Adrenal gland (tissue), 12 donors: ENCODE data around the gene VAMP4. TPM values are rescaled to one million over a fixed set of nuclear protein-coding genes. Genes with fewer than 3 reads are reported as not detected.

Experiments used
- DNase-seq, 7 donors: peaks; one replicate each; pipeline ENCODE4 v3.0.0-alpha.2; 2019 to 2020
- H3K27ac ChIP-seq, 5 donors: fragments of 200-600 bp; sonication (generic) in 4 of 5; 1 replicate in 3 of 5; 2 replicates in 2 of 5; pipeline versions ENCODE4 v1.5.1 to v1.8.0; 2016 to 2020; ENCODE audit warnings: mild to moderate bottlenecking in 1 of 5
- H3K27me3 ChIP-seq: fragments of 200-600 bp; 2 replicates; pipeline ENCODE4 v1.8.0; 2021
- H3K36me3 ChIP-seq, 2 donors: fragments of 200-600 bp; replicated peaks in 1 of 2; 1 replicate in 1 of 2; 2 replicates in 1 of 2; pipeline versions ENCODE4 v1.5.1 to v1.8.0; 2018 to 2022
- H3K4me1 ChIP-seq, 2 donors: fragments of 200-600 bp; replicated peaks in 1 of 2; 1 replicate in 1 of 2; 2 replicates in 1 of 2; pipeline versions ENCODE4 v1.5.1 to v1.8.0; 2018 to 2021
- H3K4me3 ChIP-seq, 4 donors: fragments of 200-600 bp; sonication (generic) in 3 of 4; one replicate each; pipeline ENCODE4 v1.5.1; 2016 to 2018
- H3K9me3 ChIP-seq, 3 donors: fragments of 200-600 bp; sonication (generic) in 1 of 3; replicated peaks in 1 of 3; 1 replicate in 2 of 3; 2 replicates in 1 of 3; pipeline versions ENCODE4 v1.5.1 to v1.8.0; 2016 to 2021
- CTCF ChIP-seq, 6 experiments: fragments of 450-650 bp in 4 of 6; fragments of 200-600 bp in 2 of 6; sonication (generic) in 1 of 6; IDR thresholded peaks; 1 replicate in 5 of 6; 2 replicates in 1 of 6; pipeline versions ENCODE4 v1.5.1 to v1.8.0; 2016 to 2021; ENCODE audit warnings: antibody characterized with exemption in 6 of 6, mild to moderate bottlenecking in 2 of 6, moderate library complexity in 1 of 6
- POLR2A ChIP-seq, 2 donors: fragments of 450-650 bp; IDR thresholded peaks; one replicate each; pipeline ENCODE4 v1.6.1; 2017; ENCODE audit warnings: antibody characterized with exemption in 2 of 2, mild to moderate bottlenecking in 2 of 2, moderate library complexity in 1 of 2
- WGBS, 4 donors: extraction: QIAGEN DNeasy Blood & Tissue Kit in 2 of 4; methylation state at CpG; one replicate each; pipeline versions ENCODE4 v1.1.5 to v1.1.7; 2013 to 2017; 5-methylcytosine and 5-hydroxymethylcytosine counted together
- intact Hi-C, 2 donors: fragments of 100-400 bp; cut with DNase I; formaldehyde crosslinking; loops; one replicate each; pipeline versions ENCODE4 v1.14.1 to v1.15.0; 2022 to 2023
- polyA plus RNA-seq, 3 donors: library from polyadenylated mRNA; stranded (reverse); fragments of 200-250 nt in 2 of 3; fragments of 350-450 nt in 1 of 3; fragmentation: Illumina TruSeq in 1 of 3; extraction: RNeasy Lipid Tissue Mini Kit (QIAGEN cat#74804) in 1 of 3; gene quantifications; one replicate each; pipeline ENCODE4 v1.2.3, GENCODE V29; 2013 to 2014
- total RNA-seq, 9 donors: library from RNA; depleted of rRNA in 4 of 9; stranded (reverse); fragments of >200 nt in 4 of 9; fragments of 120-200 nt in 1 of 9; fragmentation: NEBNext Ultra II Directional in 1 of 9; extraction: Animal tissue kit (Norgen Biotek cat#: 25700) in 1 of 9; gene quantifications; one replicate each; pipeline versions ENCODE4 v1.1.0 to v1.2.4, GENCODE V29; 2013 to 2023
- donor health status: healthy with polysubstance abuse.
- donor health status: Bipolar disorder and iron deficiency.
- donor health status: DM: yes; HTN: yes; CAD: no.
- donor health status: DM: no; HTN: no; CAD: no.
- donor health status: DM: no; HTN: no; CAD: no.
- donor health status: DM: yes; HTN: yes; CAD: no.

Gene VAMP4
- total and polyA plus RNA-seq, 12 donors, result 6.1 to 23.7 (median 14.8) TPM

GRCh38 chr1:171769754-171770153 lies 27.9 kb upstream of the VAMP4 start:
- DNase-seq, result no peak
- 55 to 66% (median 62%) methylated on average over 1 of the region's 1 CpG for WGBS, 4 donors
- H3K4me3 ChIP-seq, result no peak overlapping the region
- H3K4me1 ChIP-seq, result no peaks in the 10 kb centered on the region
- intact Hi-C loops, result loop anchor here in 1 of 2 donors (10.0 kb wide), 1 partner anchor 105 kb away; no protein-coding TSS in a partner anchor
- H3K36me3 ChIP-seq, result no peaks in the 10 kb centered on the region
- no peaks in the 10 kb centered on the region for H3K9me3 ChIP-seq
- no peak overlapping the region for H3K27ac ChIP-seq
- H3K27me3 ChIP-seq, result no peaks in the 10 kb centered on the region
- TF ChIP-seq POLR2A (IDR thresholded peaks at IDR 0.05) (no peak), CTCF (IDR thresholded peaks at IDR 0.05) (no peak)

GRCh38 chr1:171769171-171769570 lies 27.3 kb upstream of the VAMP4 start:
- WGBS, 4 donors, result 64 to 87% (median 69%) methylated on average over 3 of the region's 3 CpGs
- Histone ChIP-seq H3K27ac (no peak overlapping the region), H3K9me3 (no peaks in the 10 kb centered on the region), H3K27me3 (no peaks in the 10 kb centered on the region), H3K4me1 (no peaks in the 10 kb centered on the region), H3K4me3 (no peak overlapping the region), H3K36me3 (no peaks in the 10 kb centered on the region)
- intact Hi-C loops, result loop anchor here in 1 of 2 donors (10.0 kb wide), 1 partner anchor 104 kb away; no protein-coding TSS in a partner anchor
- DNase-seq, result no peak
- TF ChIP-seq CTCF (IDR thresholded peaks at IDR 0.05), result no peak
- TF ChIP-seq POLR2A (IDR thresholded peaks at IDR 0.05), result no peak

- 79 to 91% (median 83%) methylated on average over 6 of the region's 6 CpGs for WGBS, 4 donors
- intact Hi-C loops, result loop anchor here in 1 of 2 donors (10.0 kb wide), 1 partner anchor 99 kb away; no protein-coding TSS in a partner anchor
- H3K9me3 ChIP-seq, result no peaks in the 10 kb centered on the region
- no peak overlapping the region for H3K4me3 ChIP-seq
- TF ChIP-seq CTCF (IDR thresholded peaks at IDR 0.05) (no peak), POLR2A (IDR thresholded peaks at IDR 0.05) (no peak)
- no peaks in the 10 kb centered on the region for H3K27me3 ChIP-seq
- no peaks in the 10 kb centered on the region for H3K36me3 ChIP-seq
- no peak for DNase-seq
- H3K27ac ChIP-seq, result no peak overlapping the region
- no peaks in the 10 kb centered on the region for H3K4me1 ChIP-seq
Measured at GRCh38 chr1:171763764-171764163, 21.9 kb upstream of the VAMP4 start.

GRCh38 chr1:171762143-171762563 lies 20.3 kb upstream of the VAMP4 start:
- Histone ChIP-seq H3K9me3 (no peaks in the 10 kb centered on the region), H3K27me3 (no peaks in the 10 kb centered on the region), H3K27ac (no peak overlapping the region), H3K4me1 (no peaks in the 10 kb centered on the region), H3K36me3 (no peaks in the 10 kb centered on the region), H3K4me3 (no peak overlapping the region)
- DNase-seq, result no peak
- WGBS, 4 donors, result 80 to 90% (median 86%) methylated on average over 5 to 6 of the region's 6 CpGs
- intact Hi-C loops, result loop anchor here in 1 of 2 donors (10.0 kb wide), 1 partner anchor 97 kb away; no protein-coding TSS in a partner anchor
- TF ChIP-seq POLR2A (IDR thresholded peaks at IDR 0.05) (no peak), CTCF (IDR thresholded peaks at IDR 0.05) (no peak)
